ENCODE results near the gene TOPBP1.
A peak's percentile ranks its signal among the peaks of the same experiment; 100 is the strongest.

Gene TOPBP1

GRCh38 chr3:133608388-133608787, 53.4 kb downstream of the TOPBP1 start:
- DNase-seq (ENCODE audit: low read depth), result no peak

GRCh38 chr3:133607816-133608215, 53.9 kb downstream of the TOPBP1 start:
- no peak for DNase-seq (ENCODE audit: low read depth)

- DNase-seq (ENCODE audit: low read depth), result no peak
Observed at GRCh38 chr3:133606902-133607301, 54.8 kb downstream of the TOPBP1 start.

GRCh38 chr3:133606342-133606741, 55.4 kb downstream of the TOPBP1 start:
- no peak for DNase-seq (ENCODE audit: low read depth)

GRCh38 chr3:133600572-133601081, 61.1 kb downstream of the TOPBP1 start:
- DNase-seq (ENCODE audit: low read depth), result no peak

DNA sequence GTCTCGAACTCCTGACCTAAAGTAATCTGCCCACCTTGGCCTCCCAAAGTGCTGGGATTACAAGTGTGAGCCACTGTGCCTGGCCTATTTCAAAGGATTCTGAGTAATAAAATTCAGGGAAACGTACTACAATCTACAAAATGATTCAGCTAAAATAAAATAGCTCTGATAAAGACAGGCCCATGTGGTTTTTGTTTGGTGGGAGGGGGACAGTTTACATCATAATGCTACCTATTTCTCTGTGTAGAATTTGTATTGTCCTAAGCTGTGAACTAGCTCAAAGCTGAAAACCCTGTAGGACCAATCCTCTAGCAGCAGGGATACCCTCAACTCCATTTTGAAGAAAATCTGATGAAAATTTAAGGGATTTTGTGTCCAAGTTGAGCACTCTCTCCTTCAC, 62.5 kb downstream of the TOPBP1 start:
- no peak for DNase-seq (ENCODE audit: low read depth)

GRCh38 chr3:133598405-133598804, 63.3 kb downstream of the TOPBP1 start:
- DNase-seq (ENCODE audit: low read depth), result no peak

DNA sequence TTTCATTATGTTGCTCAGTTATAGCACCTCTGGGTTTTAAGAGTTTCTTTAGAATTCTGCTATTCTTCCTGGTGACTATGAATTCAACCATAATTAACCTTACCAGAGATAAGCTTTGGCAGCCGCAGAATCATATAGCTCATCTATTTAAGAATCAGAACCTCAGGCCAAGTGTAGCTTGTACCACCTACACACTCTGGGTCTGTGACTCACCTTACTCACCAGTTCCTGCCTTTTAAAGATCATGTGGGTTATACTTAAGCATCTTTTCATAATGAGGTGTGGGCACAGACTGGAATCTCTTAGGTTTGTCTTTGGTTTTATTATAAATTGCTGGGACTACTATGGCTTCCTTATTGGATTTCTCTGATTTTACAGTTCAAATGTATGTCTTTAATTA, 66.4 kb downstream of the TOPBP1 start:
- no peak for DNase-seq (ENCODE audit: low read depth)

- DNase-seq (ENCODE audit: low read depth), result no peak
Observed at GRCh38 chr3:133593243-133593642, 68.5 kb downstream of the TOPBP1 start.

DNA sequence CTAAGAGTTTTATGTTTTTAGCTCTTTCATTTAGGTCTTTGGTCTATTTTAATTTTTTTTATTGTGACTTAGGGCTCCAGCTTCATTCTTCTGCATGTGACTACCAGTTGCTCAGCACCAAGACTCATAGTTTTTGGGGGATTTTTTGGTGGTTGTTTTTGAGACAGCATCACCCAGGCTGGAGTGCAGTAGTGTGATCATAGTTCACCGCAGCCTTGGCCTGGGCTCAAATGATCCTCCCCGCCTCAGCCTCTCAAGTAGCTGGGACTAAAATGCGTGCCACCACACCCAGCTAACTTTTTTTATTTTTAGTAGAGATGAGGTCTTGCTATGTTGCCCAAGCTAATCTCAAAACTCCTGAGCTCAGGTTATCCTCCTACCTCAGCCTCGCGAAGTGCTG, 68.9 kb downstream of the TOPBP1 start:
- no peak for DNase-seq (ENCODE audit: low read depth)

- no peak for DNase-seq (ENCODE audit: low read depth)
Observed at GRCh38 chr3:133591271-133591742, 70.4 kb downstream of the TOPBP1 start.

DNA sequence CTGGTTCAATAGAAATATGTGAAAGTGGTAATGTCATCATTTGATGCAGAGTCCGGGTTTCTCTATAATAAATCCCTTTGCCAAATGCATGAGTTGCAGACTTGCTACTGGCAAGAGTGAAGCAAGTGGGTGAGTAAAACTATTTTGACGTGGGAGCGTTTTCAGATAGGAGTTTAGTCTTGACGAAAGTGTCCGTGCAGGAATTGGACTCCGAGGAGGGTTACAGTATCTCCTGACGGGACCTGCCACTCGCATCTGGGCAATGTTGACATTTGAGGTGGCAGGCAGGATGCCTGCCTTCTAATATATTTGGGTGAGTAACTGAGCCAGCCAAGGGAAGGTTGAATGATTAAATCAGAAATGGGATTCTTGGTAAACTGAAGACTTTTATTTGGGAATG, 72.2 kb downstream of the TOPBP1 start:
- DNase-seq (ENCODE audit: low read depth), result no peak

DNA sequence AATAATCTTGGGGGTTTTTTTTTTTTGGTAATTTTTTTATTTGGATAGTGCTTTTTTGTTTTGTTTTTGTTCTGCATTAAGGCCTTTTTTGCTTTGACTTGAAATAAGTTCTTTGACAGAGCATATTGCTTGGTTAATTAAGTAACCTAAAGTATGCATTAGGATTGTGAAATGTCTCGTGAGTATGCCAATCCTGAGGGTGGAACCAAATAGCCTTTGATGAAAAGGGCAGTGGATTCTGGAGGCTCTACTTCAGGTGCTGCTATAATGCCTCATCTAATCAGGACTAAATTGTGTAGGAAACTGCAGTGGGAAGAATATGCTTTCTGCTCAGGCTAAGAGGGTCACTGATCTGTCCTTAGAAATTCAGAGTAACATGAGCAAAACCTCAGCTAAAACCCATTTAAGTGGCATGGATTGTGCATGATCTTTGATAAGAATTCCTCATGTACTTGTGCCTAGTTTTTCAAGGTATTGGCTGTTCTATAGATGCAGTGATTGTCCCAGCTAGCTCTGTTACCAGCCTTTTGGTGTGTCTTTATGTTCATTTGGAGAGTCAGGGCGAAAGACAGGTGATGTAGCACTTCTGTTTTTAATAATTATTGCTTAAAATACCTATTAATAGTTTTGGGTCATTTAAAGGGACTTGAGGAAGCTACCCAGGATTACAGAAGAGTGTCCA, 72.8 kb downstream of the TOPBP1 start:
- no peak for DNase-seq (ENCODE audit: low read depth)

DNA sequence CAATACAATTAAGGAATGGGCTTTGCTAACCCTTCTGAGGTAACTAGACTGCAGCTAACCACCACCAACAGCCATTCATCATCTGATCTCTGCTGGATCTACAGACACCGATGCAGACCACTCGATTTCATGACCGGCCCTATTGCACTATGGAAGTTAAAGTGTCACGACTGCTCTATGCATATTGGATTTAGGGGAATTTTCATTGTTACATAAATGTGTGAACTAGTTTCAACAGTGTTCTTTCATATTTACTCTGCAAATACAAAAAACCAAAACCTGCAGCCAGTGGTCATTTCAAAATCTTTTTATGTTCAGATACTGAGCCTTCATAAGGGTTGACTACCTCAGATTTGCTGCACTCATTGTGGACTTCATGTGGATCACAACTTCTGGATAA, 73.7 kb downstream of the TOPBP1 start:
- DNase-seq (ENCODE audit: low read depth), result no peak

- no peak for DNase-seq (ENCODE audit: low read depth)
Observed at GRCh38 chr3:133583396-133583795, 78.3 kb downstream of the TOPBP1 start.

DNA sequence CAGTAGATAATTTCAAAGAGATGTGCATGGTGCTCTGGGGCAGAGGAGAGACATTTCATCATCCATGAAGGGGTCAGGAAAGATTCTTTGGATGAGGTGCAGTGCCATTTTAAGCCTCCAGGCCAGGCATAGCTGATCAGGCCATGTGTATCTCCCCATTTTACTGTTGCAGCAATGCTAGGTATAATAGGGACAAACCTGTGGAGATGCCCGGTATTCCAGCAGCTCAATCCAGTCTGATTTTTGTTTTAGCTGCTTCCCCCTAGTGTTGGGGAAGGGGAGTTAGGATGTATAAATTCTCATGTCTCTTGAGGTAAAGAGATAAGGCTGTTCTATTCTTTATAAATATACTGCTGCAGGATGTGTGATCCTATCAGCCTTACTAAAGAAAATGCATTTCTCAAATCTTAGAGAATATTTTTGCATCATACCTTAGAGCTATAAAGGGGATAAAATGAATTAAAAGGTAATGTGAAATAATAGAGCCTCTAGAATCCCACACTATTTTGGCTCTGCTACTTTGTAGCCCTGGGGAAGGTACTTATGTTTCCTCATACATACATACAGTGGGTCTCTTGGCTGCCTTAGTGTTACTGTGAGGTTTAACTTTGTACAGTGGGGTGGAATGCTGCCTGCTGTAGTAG, 83.1 kb downstream of the TOPBP1 start:
- DNase-seq (ENCODE audit: low read depth), result no peak

GRCh38 chr3:133576169-133576568, 85.6 kb downstream of the TOPBP1 start:
- DNase-seq (ENCODE audit: low read depth), result no peak

DNA sequence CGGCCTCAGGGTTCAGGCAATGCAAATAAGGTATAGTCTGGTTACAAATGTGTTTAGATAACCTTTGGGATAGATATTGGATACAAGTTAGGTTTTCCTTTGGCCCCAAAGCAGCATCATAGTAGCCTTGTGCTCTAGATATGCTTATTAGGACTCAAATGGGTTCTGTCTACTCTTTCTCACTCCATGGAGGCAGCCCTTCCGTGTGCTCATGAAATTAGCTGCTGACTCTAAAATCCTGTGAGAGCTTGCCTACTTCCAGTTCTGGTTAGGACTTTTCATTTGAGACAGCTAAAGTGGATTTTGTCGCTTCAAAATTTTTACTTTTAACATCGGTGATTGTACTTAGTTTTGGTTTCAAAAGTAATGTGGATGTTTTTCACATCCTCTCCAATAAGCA, 86.7 kb downstream of the TOPBP1 start:
- DNase-seq (ENCODE audit: low read depth), result no peak

GRCh38 chr3:133574260-133574881, 87.4 kb downstream of the TOPBP1 start:
- DNase-seq (ENCODE audit: low read depth), result no peak

DNA sequence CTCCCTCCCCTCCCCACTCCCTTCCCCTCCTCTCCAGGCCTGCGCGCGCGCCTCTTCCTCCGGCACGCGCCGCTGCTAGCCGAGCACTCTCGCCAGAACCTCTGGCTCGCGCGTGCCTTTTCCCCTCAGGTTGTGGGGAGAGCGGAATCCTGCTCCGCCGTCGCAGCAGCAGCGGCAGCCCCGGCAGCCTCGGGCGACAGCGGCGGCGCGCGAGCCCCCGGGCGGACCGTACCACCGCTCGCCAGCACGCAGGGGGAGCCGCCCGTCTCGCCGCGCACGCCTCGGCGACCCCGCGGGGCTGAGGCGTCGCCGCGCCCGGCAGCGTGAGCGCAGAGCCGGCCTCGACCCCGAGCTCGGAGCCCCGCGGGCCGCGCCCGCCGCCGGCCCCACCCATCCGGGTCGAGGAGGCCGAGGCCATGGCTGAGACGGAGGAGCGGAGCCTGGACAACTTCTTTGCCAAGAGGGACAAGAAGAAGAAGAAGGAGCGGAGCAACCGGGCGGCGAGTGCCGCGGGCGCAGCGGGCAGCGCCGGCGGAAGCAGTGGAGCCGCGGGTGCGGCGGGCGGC, 88.0 kb downstream of the TOPBP1 start, which contains the start of gene CDV3:
Gene CDV3, plus strand, starts transcription at position 58 of the 566 bp plus-strand sequence. Its CDS starts 359 bp downstream, at position 417.
- no peak for DNase-seq (ENCODE audit: low read depth)

- DNase-seq (ENCODE audit: low read depth), result peak; percentile 100
Observed at GRCh38 chr3:133573054-133573628, 88.6 kb downstream of the TOPBP1 start.
